Measurements from ENCODE around the gene ULBP3.
"Not testable (repeated sequence)": the region's sequence is repeated elsewhere in the genome, so short reads cannot be mapped to it uniquely, and the experiment has no call there.

ULBP3 gene

GRCh38 chr6:150068151-150068550 lies 770 bp downstream of the ULBP3 start:
- TF ChIP-seq MYC (IDR thresholded peaks at IDR 0.05; ENCODE audit: low read depth, low read length): no peak
- no peak for TF ChIP-seq CTCF (IDR thresholded peaks at IDR 0.05; ENCODE audit: low read depth, low read length)
- TF ChIP-seq MAX (IDR thresholded peaks at IDR 0.05; ENCODE audit: low read depth, low read length): no peak
- no peak for TF ChIP-seq POLR2A (IDR thresholded peaks at IDR 0.05; ENCODE audit: extremely low read depth, insufficient read length)
- DNase-seq (ENCODE audit: low read depth): no peak
- H3K4me3 ChIP-seq (ENCODE audit: low read depth, low read length): no peak overlapping the region

- H3K4me3 ChIP-seq (ENCODE audit: low read depth, low read length): no peak overlapping the region
- DNase-seq (ENCODE audit: low read depth): no peak
- TF ChIP-seq MYC (IDR thresholded peaks at IDR 0.05; ENCODE audit: low read depth, low read length) (no peak), MAX (IDR thresholded peaks at IDR 0.05; ENCODE audit: low read depth, low read length) (no peak), CTCF (IDR thresholded peaks at IDR 0.05; ENCODE audit: low read depth, low read length) (no peak), POLR2A (IDR thresholded peaks at IDR 0.05; ENCODE audit: extremely low read depth, insufficient read length) (no peak)
These were observed 3.8 kb downstream of the ULBP3 start for GRCh38 chr6:150065083-150065482.

GRCh38 chr6:150063640-150064039 lies 5.3 kb downstream of the ULBP3 start:
- no peak for DNase-seq (ENCODE audit: low read depth)

GRCh38 chr6:150059973-150060372 lies 8.9 kb downstream of the ULBP3 start:
- DNase-seq (ENCODE audit: low read depth); H3K4me3 ChIP-seq (ENCODE audit: low read depth, low read length): not testable (repeated sequence)

More at GRCh38 chr6:150063640-150064039, 5.3 kb downstream of the ULBP3 start:
- TF ChIP-seq MAX (IDR thresholded peaks at IDR 0.05; ENCODE audit: low read depth, low read length): no peak
- TF ChIP-seq CTCF (IDR thresholded peaks at IDR 0.05; ENCODE audit: low read depth, low read length): no peak
- no peak for TF ChIP-seq MYC (IDR thresholded peaks at IDR 0.05; ENCODE audit: low read depth, low read length)
- TF ChIP-seq POLR2A (IDR thresholded peaks at IDR 0.05; ENCODE audit: extremely low read depth, insufficient read length): no peak
- H3K4me3 ChIP-seq (ENCODE audit: low read depth, low read length): no peak overlapping the region

GRCh38 chr6:150058986-150059385 lies 9.9 kb downstream of the ULBP3 start:
- no peak for TF ChIP-seq CTCF (IDR thresholded peaks at IDR 0.05; ENCODE audit: low read depth, low read length)
- TF ChIP-seq POLR2A (IDR thresholded peaks at IDR 0.05; ENCODE audit: extremely low read depth, insufficient read length): no peak
- no peak for TF ChIP-seq MAX (IDR thresholded peaks at IDR 0.05; ENCODE audit: low read depth, low read length)
- TF ChIP-seq MYC (IDR thresholded peaks at IDR 0.05; ENCODE audit: low read depth, low read length): no peak
- no peak for DNase-seq (ENCODE audit: low read depth)
- H3K4me3 ChIP-seq (ENCODE audit: low read depth, low read length): no peak overlapping the region

- no peak for DNase-seq (ENCODE audit: low read depth)
- TF ChIP-seq CTCF (IDR thresholded peaks at IDR 0.05; ENCODE audit: low read depth, low read length): no peak
- no peak for TF ChIP-seq MAX (IDR thresholded peaks at IDR 0.05; ENCODE audit: low read depth, low read length)
- no peak for TF ChIP-seq POLR2A (IDR thresholded peaks at IDR 0.05; ENCODE audit: extremely low read depth, insufficient read length)
- TF ChIP-seq MYC (IDR thresholded peaks at IDR 0.05; ENCODE audit: low read depth, low read length): no peak
- H3K4me3 ChIP-seq (ENCODE audit: low read depth, low read length): no peak overlapping the region
These were observed 10.6 kb downstream of the ULBP3 start for GRCh38 chr6:150058231-150058792.

Data from NB4 (cell line).